Activated CD4-positive, alpha-beta T cell treated with anti-CD3 and anti-CD28 coated beads, Interleukin-2, amount 50 U/mL, for 4 hours (primary cell): Measurements from ENCODE around the gene APLNR.

Experiments
- DNase-seq, 2 experiments: peaks; one replicate each; pipeline ENCODE4 v3.0.0-alpha.2; 2020

Gene APLNR

GRCh38 chr11:57214494-57214893 is 22.6 kb downstream of the APLNR start:
- DNase-seq = no peak

GRCh38 chr11:57214098-57214417 is 23.0 kb downstream of the APLNR start:
- no peak for DNase-seq

GRCh38 chr11:57213342-57214097 is 23.5 kb downstream of the APLNR start:
- DNase-seq = no peak

GRCh38 chr11:57210781-57211180 is 26.3 kb downstream of the APLNR start:
- DNase-seq = no peak

GRCh38 chr11:57207168-57207567 is 29.9 kb downstream of the APLNR start:
- no peak for DNase-seq

GRCh38 chr11:57205041-57205641 is 31.9 kb downstream of the APLNR start:
- DNase-seq = no peak

GRCh38 chr11:57203882-57204480 is 33.1 kb downstream of the APLNR start:
- no peak for DNase-seq

- no peak for DNase-seq
These were observed 33.7 kb downstream of the APLNR start for GRCh38 chr11:57203359-57203758.

GRCh38 chr11:57202281-57202680 is 34.8 kb downstream of the APLNR start:
- no peak for DNase-seq

GRCh38 chr11:57200917-57201316 is 36.1 kb downstream of the APLNR start:
- no peak for DNase-seq

GRCh38 chr11:57199330-57199729 is 37.7 kb downstream of the APLNR start:
- DNase-seq = no peak

GRCh38 chr11:57197762-57198161 is 39.3 kb downstream of the APLNR start:
- no peak for DNase-seq

GRCh38 chr11:57196596-57196995 is 40.5 kb downstream of the APLNR start:
- DNase-seq = no peak

GRCh38 chr11:57192316-57192715 is 44.7 kb downstream of the APLNR start:
- no peak for DNase-seq

- DNase-seq = no peak
These were observed 45.5 kb downstream of the APLNR start for GRCh38 chr11:57191311-57192219.

GRCh38 chr11:57190548-57190947 is 46.5 kb downstream of the APLNR start:
- DNase-seq = no peak
